ENCODE measurements around the gene SPSB1.
"Not testable (repeated sequence)": the region's sequence is repeated elsewhere in the genome, so short reads cannot be mapped to it uniquely, and the experiment has no call there.

The SPSB1 gene

GRCh38 chr1:9384751-9385245, 92.1 kb downstream of the SPSB1 start:
- no peak overlapping the region for H3K4me3 Mint-ChIP-seq
- no peaks in the 10 kb centered on the region for H3K36me3 Mint-ChIP-seq
- H3K27me3 Mint-ChIP-seq, result peaks cover 15% of the 10 kb centered on the region
- peaks cover 6% of the 10 kb centered on the region for H3K4me1 Mint-ChIP-seq
- H3K27ac Mint-ChIP-seq, result no peak overlapping the region
- ATAC-seq (ENCODE audit: low read depth) (no peak), DNase-seq (ENCODE audit: low spot score in 2 of 2) (no peak)
- H3K9me3 Mint-ChIP-seq, result peaks cover 1% of the 10 kb centered on the region

DNA sequence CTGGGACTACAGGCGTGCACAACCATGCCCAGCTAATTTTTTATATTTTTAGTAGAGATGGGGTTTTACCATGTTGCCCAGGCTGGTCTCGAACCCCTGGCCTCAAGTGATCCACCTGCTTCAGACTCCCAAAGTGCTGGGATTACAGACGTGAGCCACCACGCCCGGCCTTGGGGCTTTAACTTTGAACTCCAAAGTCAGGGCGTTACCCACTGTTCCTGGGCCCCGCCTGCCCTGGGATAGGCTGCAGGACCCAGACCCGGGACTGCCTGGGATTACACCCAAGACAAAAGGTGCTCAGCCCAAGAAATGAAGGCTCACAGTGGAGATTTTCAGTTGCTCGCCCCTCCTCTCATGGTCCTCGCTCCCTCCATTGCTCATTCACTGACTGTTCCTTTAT, 92.7 kb downstream of the SPSB1 start:
- H3K4me3 Mint-ChIP-seq; H3K36me3 Mint-ChIP-seq; DNase-seq (ENCODE audit: low spot score in 2 of 2): not testable (repeated sequence)

GRCh38 chr1:9385801-9386573, 93.3 kb downstream of the SPSB1 start:
- peaks cover 18% of the 10 kb centered on the region for H3K27me3 Mint-ChIP-seq
- H3K4me3 Mint-ChIP-seq, result no peak overlapping the region
- DNase-seq (ENCODE audit: low spot score in 2 of 2) (no peak), ATAC-seq (ENCODE audit: low read depth) (no peak)
- H3K4me1 Mint-ChIP-seq, result peaks cover 3% of the 10 kb centered on the region
- no peak overlapping the region for H3K27ac Mint-ChIP-seq
- H3K36me3 Mint-ChIP-seq, result no peaks in the 10 kb centered on the region
- H3K9me3 Mint-ChIP-seq, result no peaks in the 10 kb centered on the region

More for the DNA sequence above, 92.7 kb downstream of the SPSB1 start:
- ATAC-seq (ENCODE audit: low read depth); H3K9me3 Mint-ChIP-seq; H3K4me1 Mint-ChIP-seq; H3K27ac Mint-ChIP-seq: not testable (repeated sequence)
- peaks cover 16% of the 10 kb centered on the region for H3K27me3 Mint-ChIP-seq

GRCh38 chr1:9388335-9389180, 95.9 kb downstream of the SPSB1 start:
- H3K9me3 Mint-ChIP-seq, result no peaks in the 10 kb centered on the region
- H3K36me3 Mint-ChIP-seq, result no peaks in the 10 kb centered on the region
- ATAC-seq (ENCODE audit: low read depth), result no peak
- peaks cover 3% of the 10 kb centered on the region for H3K4me1 Mint-ChIP-seq
- H3K27ac Mint-ChIP-seq, result no peak overlapping the region
- H3K27me3 Mint-ChIP-seq, result peaks cover 14% of the 10 kb centered on the region
- no peak overlapping the region for H3K4me3 Mint-ChIP-seq
- DNase-seq (ENCODE audit: low spot score in 2 of 2), result no peak

DNA sequence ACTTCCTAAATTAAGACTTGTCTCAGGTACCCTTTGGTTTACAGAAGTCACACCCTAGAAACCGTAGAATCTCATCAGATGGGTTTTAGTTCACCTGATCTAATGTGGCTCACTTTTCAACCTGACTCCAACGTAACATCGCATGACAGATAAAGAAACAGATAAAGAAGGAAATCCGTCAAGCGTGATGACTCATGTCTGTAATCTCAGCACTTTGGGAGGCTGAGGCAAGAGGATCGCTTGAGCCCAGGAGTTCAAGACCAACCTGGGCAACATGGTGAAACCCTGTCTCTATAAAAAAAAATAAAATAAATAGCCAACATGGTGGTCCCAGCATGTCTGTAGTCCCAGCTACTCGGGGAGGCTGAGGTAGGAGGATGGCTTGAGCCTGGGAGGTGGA, 97.3 kb downstream of the SPSB1 start:
- no peak overlapping the region for H3K27ac Mint-ChIP-seq
- H3K36me3 Mint-ChIP-seq, result no peaks in the 10 kb centered on the region
- ATAC-seq (ENCODE audit: low read depth) (no peak), DNase-seq (ENCODE audit: low spot score in 2 of 2) (no peak)
- H3K9me3 Mint-ChIP-seq, result no peaks in the 10 kb centered on the region
- no peak overlapping the region for H3K4me3 Mint-ChIP-seq
- peaks cover 16% of the 10 kb centered on the region for H3K27me3 Mint-ChIP-seq
- peaks cover 3% of the 10 kb centered on the region for H3K4me1 Mint-ChIP-seq

- H3K36me3 Mint-ChIP-seq, result peaks cover 3% of the 10 kb centered on the region
- no peak for ATAC-seq (ENCODE audit: low read depth)
- H3K9me3 Mint-ChIP-seq, result peaks cover 3% of the 10 kb centered on the region
- H3K4me3 Mint-ChIP-seq, result no peak overlapping the region
- peaks cover 16% of the 10 kb centered on the region for H3K27me3 Mint-ChIP-seq
- H3K4me1 Mint-ChIP-seq, result peaks cover 3% of the 10 kb centered on the region
- H3K27ac Mint-ChIP-seq, result no peak overlapping the region
- no peak for DNase-seq (ENCODE audit: low spot score in 2 of 2)
These were observed 98.9 kb downstream of the SPSB1 start for GRCh38 chr1:9391620-9392019.

- ATAC-seq (ENCODE audit: low read depth) (no peak), DNase-seq (ENCODE audit: low spot score in 2 of 2) (no peak)
- H3K9me3 Mint-ChIP-seq, result peaks cover 3% of the 10 kb centered on the region
- H3K4me3 Mint-ChIP-seq, result no peak overlapping the region
- H3K36me3 Mint-ChIP-seq, result peaks cover 3% of the 10 kb centered on the region
- peaks cover 3% of the 10 kb centered on the region for H3K4me1 Mint-ChIP-seq
- no peak overlapping the region for H3K27ac Mint-ChIP-seq
- H3K27me3 Mint-ChIP-seq, result peaks cover 9% of the 10 kb centered on the region
These were observed 101.3 kb downstream of the SPSB1 start for GRCh38 chr1:9394010-9394409.

DNA sequence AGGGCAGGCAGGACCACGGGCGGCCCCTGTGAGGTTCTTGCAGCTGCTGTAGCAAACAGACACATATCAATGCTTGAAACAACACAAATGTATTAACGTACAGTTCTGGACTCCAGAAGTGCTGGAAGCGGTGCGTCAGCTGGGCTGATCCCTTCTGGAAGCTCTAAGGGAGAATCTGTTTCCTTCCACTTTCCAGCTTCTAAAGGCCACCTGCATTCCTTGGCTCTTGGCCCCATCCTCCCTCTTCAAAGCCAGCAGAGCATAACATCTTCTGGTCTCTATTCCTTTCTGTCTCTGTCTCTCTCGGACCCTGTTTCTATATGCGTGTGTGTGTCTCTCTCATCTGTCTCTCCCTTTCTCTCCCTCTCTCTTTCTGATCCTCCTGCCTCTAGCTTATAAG, 102.3 kb downstream of the SPSB1 start:
- Mint-ChIP-seq H3K27ac (no peak overlapping the region), H3K27me3 (peaks cover 5% of the 10 kb centered on the region), H3K9me3 (peaks cover 3% of the 10 kb centered on the region), H3K4me3 (no peak overlapping the region), H3K36me3 (peaks cover 3% of the 10 kb centered on the region), H3K4me1 (no peaks in the 10 kb centered on the region)
- DNase-seq (ENCODE audit: low spot score in 2 of 2) (no peak), ATAC-seq (ENCODE audit: low read depth) (no peak)

DNA sequence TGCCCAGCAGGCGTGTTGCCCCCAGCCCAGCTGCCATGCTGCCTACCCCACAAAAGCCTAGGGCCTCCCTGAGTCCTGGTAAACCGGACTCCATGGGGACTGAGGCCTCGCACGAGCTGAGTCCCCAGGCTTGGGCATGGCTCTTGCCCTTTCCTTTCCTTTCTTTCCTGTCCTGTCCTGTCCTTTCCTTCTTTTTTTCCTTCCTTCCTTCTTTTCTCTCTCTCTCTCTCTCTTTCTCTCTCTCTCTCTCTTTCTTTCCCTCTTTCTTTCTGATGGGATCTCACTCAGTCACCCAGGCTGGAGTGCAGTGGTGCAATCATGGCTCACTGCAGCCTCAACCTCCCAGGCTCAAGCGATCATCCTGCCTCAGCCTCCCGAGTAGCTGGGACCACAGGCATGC, 104.4 kb downstream of the SPSB1 start:
- H3K9me3 Mint-ChIP-seq, result peaks cover 3% of the 10 kb centered on the region
- no peak overlapping the region for H3K27ac Mint-ChIP-seq
- peaks cover 3% of the 10 kb centered on the region for H3K27me3 Mint-ChIP-seq
- peaks cover 3% of the 10 kb centered on the region for H3K36me3 Mint-ChIP-seq
- no peaks in the 10 kb centered on the region for H3K4me1 Mint-ChIP-seq
- no peak overlapping the region for H3K4me3 Mint-ChIP-seq
- no peak for DNase-seq (ENCODE audit: low spot score in 2 of 2)
- ATAC-seq (ENCODE audit: low read depth), result no peak

DNA sequence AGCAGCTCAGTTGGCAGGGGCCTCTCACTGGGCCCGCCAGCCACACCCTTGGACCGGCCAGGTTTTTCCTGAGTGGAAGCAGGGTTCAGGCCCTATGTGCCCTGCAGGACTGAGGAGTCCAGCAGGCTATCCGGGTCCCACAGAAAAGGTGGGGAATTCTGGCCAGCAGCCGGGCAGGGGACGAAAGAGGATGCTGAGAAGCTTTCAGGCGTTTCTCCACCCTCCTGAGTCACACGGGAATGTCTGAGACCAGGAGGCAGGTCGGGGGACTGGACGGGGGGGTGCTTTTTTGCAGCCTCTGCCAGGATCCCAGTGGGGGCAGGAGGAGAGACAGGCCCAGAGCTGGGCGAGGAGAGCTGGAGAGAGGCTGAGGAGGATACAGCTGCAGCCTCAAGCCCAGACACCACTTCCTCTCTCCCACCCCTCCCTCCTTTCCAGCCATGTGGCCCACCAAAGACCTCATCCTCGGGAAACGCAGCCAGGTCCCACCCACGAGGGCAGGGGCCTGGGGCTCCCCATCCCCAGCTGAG, 105.4 kb downstream of the SPSB1 start:
- peaks cover 3% of the 10 kb centered on the region for H3K4me1 Mint-ChIP-seq
- H3K27me3 Mint-ChIP-seq, result peaks cover 4% of the 10 kb centered on the region
- H3K4me3 Mint-ChIP-seq, result no peak overlapping the region
- peaks cover 3% of the 10 kb centered on the region for H3K36me3 Mint-ChIP-seq
- ATAC-seq (ENCODE audit: low read depth), result no peak
- peaks cover 3% of the 10 kb centered on the region for H3K9me3 Mint-ChIP-seq
- H3K27ac Mint-ChIP-seq, result no peak overlapping the region
- no peak for DNase-seq (ENCODE audit: low spot score in 2 of 2)

GRCh38 chr1:9399510-9400424, 107.1 kb downstream of the SPSB1 start:
- Mint-ChIP-seq H3K4me1 (peaks cover 3% of the 10 kb centered on the region), H3K27me3 (peaks cover 3% of the 10 kb centered on the region), H3K27ac (no peak overlapping the region), H3K36me3 (peaks cover 3% of the 10 kb centered on the region), H3K4me3 (no peak overlapping the region), H3K9me3 (peaks cover 3% of the 10 kb centered on the region)
- no peak for ATAC-seq (ENCODE audit: low read depth)
- DNase-seq (ENCODE audit: low spot score in 2 of 2), result no peak

- no peaks in the 10 kb centered on the region for H3K9me3 Mint-ChIP-seq
- peaks cover 3% of the 10 kb centered on the region for H3K27me3 Mint-ChIP-seq
- no peaks in the 10 kb centered on the region for H3K36me3 Mint-ChIP-seq
- ATAC-seq (ENCODE audit: low read depth) (no peak), DNase-seq (ENCODE audit: low spot score in 2 of 2) (no peak)
- H3K27ac Mint-ChIP-seq, result no peak overlapping the region
- no peak overlapping the region for H3K4me3 Mint-ChIP-seq
- H3K4me1 Mint-ChIP-seq, result peaks cover 3% of the 10 kb centered on the region
These were observed 107.9 kb downstream of the SPSB1 start for GRCh38 chr1:9400425-9401079.

DNA sequence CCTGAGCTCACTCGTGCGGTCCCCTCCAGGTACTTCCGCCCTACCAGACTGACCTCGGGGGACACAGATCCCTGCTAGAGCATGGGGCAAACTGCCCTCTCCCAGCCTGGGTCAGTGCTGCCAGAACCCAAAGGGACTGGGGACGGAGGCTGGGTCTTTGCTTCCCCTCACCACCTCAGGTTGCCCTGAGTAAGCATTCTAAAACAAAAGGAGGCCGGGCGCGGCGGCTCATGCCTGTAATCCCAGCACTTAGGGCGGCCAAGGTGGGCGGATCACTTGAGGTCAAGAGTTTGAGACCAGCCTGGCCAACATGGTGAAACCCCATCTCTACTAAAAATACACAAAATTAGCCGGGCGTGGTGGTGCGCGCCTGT, 108.4 kb downstream of the SPSB1 start:
- Mint-ChIP-seq H3K4me3 (no peak overlapping the region), H3K27me3 (peaks cover 3% of the 10 kb centered on the region), H3K36me3 (no peaks in the 10 kb centered on the region), H3K4me1 (peaks cover 4% of the 10 kb centered on the region), H3K9me3 (no peaks in the 10 kb centered on the region), H3K27ac (no peak overlapping the region)
- no peak for DNase-seq (ENCODE audit: low spot score in 2 of 2)
- no peak for ATAC-seq (ENCODE audit: low read depth)

Data from memory B cell (primary cell).